ENCODE measurements around the gene CLP1.

The CLP1 gene
- long read RNA-seq, donor 1, transcript CLP1-205 (3 exons, 2,435 nt) = major isoform, 5 of 5 reads
- long read RNA-seq, donor 1, partial matches to known transcripts = 0 of 5 reads
- long read RNA-seq, donor 1, other reads (novel, unspliced or antisense) = 0 of 5 reads
- long read RNA-seq, donor 2, transcript CLP1-205 (3 exons, 2,435 nt) = major isoform, 7 of 7 reads
- long read RNA-seq, donor 2, partial matches to known transcripts = 0 of 7 reads
- long read RNA-seq, donor 2, other reads (novel, unspliced or antisense) = 0 of 7 reads
- long read RNA-seq, donor 3, partial matches to known transcripts = 0 of 1 reads
- long read RNA-seq, donor 3, other reads (novel, unspliced or antisense) = 0 of 1 reads
- long read RNA-seq, donor 4, partial matches to known transcripts = 0 of 4 reads
- long read RNA-seq, donor 4, other reads (novel, unspliced or antisense) = 0 of 4 reads
- long read RNA-seq, donor 5, transcript CLP1-205 (3 exons, 2,435 nt) = major isoform, 8 of 8 reads
- long read RNA-seq, donor 5, partial matches to known transcripts = 0 of 8 reads
- long read RNA-seq, donor 5, other reads (novel, unspliced or antisense) = 0 of 8 reads
- long read RNA-seq, donor 6, transcript CLP1-205 (3 exons, 2,435 nt) = major isoform, 6 of 6 reads
- long read RNA-seq, donor 6, partial matches to known transcripts = 0 of 6 reads
- long read RNA-seq, donor 6, other reads (novel, unspliced or antisense) = 0 of 6 reads
- long read RNA-seq, donor 7, transcript CLP1-205 (3 exons, 2,435 nt) = major isoform, 8 of 8 reads
- long read RNA-seq, donor 7, partial matches to known transcripts = 0 of 8 reads
- long read RNA-seq, donor 7, other reads (novel, unspliced or antisense) = 0 of 8 reads
- long read RNA-seq, donor 8, transcript CLP1-205 (3 exons, 2,435 nt) = major isoform, 13 of 13 reads
- long read RNA-seq, donor 8, partial matches to known transcripts = 0 of 13 reads
- long read RNA-seq, donor 8, other reads (novel, unspliced or antisense) = 0 of 13 reads

DNA sequence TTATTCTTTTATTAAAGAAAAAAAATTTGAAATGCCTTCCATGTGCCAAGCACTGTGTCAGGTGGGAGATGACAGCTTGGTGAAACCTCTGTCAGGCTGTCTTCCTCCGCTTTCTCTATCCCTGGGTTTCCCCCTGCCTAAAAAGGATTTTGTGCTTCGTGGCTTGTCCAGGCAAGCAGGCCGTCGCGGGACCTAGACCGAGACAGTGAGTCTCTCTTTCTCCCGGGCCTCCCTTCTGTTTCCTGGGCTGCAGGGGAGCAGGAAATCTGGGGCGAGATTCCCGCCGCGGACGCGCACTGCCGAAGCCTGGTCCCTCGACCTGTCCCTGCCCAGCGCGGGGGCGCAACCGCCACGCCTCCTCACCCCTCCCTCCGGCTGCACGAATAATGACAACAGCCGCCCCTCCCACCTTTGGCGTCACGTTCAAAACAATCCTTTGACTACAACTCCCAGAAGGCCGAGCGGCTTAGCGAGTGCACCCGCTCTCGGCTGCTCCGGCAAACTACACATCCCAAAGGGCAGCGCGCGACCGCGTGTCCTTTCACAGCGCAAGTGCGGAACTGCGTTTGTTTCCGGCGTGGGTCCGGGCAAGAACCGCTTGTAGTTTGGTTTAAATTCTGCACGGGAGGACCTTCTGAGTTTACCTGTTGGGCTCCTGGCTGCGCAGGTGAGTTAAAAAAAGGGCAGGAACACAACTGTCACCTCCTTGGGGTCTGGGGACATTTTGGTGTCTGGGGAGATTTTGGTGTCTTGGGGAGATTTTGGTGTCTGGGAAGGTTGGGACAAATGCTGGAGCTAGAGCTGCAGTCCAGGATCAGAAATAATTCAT, at the start of gene CLP1:
Gene CLP1, plus strand, starts transcription at position 569 of the 829 bp plus-strand sequence. CDS start 1,715 bp downstream, outside the sequence.
- peak; percentile 89 for DNase-seq

DNA sequence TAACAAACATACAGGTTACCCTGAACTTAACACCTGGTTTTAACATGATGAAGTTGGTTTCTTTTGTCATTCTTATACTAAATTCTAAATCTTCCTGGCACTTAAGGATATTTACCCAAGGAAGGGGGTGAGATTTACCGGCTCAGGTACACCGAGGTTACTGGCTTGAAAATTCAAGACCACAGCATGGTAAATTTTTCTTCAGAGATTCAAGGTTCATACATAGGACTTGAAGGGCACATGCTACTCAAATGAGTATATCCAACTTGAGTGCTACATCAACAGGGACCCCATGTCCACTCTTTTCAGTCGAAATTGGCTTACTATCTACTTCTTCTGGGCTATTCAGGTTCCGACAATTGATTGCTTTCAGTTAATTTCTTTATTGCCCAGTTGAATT, 47.4 kb upstream of the CLP1 start:
- no peak for DNase-seq

DNA sequence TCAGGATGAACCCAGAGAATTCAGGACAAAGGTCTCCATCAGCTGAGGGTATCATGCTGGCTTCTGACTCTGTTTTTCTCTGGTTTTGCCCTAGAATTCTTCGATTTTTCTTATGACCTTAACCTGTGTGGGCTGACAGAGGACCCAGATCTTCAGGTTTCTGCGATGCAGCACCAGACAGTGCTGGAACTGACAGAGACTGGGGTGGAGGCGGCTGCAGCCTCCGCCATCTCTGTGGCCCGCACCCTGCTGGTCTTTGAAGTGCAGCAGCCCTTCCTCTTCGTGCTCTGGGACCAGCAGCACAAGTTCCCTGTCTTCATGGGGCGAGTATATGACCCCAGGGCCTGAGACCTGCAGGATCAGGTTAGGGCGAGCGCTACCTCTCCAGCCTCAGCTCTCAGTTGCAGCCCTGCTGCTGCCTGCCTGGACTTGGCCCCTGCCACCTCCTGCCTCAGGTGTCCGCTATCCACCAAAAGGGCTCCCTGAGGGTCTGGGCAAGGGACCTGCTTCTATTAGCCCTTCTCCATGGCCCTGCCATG, 43.3 kb upstream of the CLP1 start:
- no peak for DNase-seq

DNA sequence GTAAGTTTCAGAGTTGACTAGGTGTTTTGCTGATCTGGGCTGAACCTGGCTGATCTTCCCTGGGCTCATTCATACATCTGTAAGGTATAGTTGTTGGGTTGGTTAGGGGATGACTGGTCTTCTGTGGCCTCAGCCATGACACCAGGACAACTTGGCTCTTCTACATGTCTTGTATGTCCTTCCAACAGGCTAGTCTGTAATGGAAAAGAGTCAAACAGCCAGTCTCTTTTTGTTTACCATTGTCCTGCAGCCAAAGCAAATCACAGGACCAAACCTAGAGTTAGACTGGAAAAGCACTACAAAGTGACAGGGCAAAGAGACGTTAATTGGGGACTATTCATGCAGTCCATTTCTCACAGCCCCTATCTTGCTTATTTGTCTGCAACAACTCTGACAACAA, 42.3 kb upstream of the CLP1 start:
- no peak for DNase-seq

DNA sequence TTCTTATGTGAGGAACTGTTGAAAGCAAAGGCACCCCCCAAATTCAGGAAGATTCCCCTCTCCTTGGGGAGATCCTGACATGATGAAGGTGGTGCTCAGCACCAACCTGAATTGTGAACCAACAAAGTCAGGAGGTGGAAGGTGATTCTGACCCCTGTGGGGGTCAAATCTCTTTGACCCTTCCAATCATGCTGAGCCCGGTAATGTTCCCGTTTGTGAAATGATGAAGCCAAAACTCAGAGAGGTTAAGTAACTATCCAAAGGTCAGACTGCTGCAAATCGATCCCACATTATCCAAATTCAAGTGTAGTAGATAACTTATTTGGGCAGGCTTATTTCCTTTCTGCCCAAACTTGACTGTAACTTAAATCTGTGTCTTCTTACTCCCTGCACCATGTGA, 41.0 kb upstream of the CLP1 start:
- DNase-seq = no peak

DNA sequence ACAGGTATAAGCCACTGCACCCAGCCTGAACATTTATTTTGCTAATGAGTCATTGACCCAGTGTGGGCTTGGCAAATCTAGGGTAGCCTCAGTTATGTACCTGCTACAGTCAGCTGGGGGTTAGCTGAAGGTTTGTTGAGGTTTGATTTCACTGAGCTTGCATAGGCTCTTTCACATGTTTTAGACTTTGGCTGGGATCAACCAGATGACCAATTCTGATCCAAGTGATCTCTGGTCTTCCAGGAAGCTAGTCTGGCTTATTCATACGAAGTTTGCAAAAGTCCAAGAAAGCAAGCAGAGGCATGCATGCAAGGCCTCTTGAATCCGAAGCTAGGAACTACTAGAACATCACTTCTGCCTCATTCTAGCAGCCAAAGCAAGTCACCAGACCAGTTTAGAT, 39.1 kb upstream of the CLP1 start:
- no peak for DNase-seq

DNA sequence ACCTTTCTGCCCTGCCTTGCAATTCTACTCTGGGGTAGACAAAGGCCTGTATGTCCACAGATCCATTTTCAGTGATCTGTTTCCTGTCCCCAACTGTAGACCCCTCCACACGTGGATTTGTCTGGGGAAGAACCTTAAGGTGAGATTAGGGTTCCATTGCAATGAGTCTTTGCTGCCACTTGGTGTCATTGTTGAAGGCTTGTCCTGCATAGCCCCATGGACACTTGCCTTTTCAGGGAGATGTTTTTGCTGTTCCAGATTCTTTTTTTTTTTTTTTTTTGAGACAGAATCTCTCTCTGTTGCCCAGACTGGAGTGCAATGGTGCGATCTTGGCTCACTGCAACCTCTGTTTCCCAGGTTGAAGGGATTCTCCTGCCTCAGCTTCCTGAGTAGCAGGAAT, 38.2 kb upstream of the CLP1 start:
- DNase-seq = no peak

DNA sequence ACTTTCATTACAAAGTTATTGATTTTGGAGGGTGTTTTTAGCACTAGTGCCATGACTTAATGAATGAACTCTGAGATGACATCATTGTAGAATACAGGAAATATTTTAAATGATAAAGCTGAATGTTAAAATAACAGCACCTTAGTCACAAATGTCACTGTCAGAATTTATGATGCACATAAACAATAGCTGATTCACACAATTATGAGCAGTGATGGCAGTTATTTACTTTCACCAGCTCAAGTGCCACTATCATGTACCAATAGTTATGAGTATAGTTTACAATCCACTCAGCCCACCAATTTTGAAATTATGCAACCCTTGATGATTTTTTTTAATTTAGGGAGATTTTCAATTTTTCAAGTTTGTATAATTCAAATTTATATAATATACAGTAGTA, 37.1 kb upstream of the CLP1 start:
- DNase-seq = no peak

DNA sequence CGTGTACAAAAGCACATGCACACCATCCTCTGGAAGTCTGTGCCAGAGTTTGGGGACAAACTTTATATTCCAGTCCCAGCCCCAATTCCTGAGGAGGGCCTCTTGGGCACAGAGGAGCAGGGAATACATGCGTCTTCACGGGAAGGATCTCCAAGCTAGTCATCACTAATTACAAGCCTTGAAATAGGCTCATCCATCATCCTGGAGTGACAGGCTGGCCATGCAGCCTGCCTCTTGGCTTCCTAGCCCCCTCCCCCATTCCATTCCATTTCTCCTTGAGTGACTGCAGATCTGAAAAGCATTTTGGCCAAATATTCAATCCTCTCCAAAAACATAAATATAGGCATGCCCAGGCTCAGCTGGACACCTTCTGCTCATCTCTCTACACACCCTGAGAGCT, 35.3 kb upstream of the CLP1 start:
- no peak for DNase-seq

DNA sequence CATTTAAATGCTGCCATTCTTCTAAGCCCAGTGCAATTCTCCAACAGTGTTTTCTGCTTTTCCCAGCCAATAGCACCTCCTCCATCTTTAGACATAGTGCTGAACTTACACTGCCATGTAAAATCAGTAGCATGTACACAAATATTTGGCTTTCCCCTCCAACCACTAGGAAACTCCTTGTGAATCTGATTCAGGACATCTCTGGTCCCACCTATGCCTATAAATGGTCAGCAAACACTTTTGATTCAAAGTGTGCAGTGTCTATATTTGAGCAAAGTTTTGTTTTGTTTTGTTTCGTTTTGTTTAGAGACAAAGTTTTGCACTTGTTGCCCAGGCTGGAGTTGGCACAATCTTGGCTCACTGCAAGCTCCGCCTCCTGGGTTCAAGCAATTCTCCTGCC, 32.7 kb upstream of the CLP1 start:
- DNase-seq = no peak

DNA sequence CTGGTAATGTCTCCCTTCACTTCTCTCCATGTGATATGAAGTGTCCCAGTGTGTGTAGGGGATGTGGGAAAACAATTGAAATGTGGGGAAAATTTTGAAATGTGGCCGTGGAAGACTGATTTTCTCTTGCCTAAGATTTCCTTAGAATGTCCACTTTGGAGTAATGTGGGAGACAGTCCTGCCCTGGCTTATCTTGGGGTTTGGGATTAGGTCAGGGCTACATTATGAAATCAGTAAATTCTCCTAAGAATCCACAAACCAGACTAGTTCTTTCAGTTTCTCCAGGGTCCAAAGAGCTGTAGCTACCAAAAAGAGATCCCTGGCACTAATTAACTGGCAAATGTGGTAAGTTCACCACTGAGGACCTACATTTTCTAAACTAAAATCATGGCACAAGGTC, 30.7 kb upstream of the CLP1 start:
- DNase-seq = no peak

DNA sequence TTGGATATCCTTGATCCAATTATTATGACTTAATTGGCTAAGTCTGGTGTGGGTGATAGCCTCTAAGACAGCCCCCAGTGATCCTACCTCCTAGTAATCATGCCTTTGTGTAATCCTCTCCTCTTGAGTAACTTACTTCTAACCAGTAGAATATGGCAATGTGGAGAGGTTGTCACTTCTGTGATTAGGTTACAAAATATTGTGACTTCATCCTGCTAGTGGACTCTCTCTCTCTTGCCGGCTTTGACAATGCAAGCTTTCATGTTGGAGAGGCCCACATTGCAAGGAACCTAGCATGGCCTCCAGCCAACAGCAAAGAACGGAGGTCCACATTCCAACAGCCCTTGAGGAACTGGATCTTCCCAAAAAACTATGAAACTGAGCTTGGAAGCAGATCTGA, 27.4 kb upstream of the CLP1 start:
- DNase-seq = no peak

DNA sequence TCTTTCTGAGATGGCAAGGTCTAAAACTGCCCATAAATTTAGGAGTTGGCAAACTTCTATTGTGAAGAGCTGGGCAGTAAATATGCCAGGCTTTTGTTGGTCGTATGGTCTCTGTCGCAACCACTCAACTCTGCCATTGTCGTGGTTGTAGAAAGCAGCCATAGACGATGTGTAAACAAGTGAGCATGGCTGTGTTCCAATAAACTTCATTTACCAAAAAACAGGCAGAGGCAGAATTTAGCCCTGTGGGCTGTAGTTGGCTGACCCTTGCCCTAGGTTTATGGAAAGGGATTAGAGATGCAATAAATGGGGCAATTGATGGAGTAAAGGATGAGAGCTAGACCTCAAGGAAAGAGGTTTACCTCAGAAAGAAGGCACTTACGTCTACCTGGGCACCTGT, 25.4 kb upstream of the CLP1 start:
- no peak for DNase-seq

DNA sequence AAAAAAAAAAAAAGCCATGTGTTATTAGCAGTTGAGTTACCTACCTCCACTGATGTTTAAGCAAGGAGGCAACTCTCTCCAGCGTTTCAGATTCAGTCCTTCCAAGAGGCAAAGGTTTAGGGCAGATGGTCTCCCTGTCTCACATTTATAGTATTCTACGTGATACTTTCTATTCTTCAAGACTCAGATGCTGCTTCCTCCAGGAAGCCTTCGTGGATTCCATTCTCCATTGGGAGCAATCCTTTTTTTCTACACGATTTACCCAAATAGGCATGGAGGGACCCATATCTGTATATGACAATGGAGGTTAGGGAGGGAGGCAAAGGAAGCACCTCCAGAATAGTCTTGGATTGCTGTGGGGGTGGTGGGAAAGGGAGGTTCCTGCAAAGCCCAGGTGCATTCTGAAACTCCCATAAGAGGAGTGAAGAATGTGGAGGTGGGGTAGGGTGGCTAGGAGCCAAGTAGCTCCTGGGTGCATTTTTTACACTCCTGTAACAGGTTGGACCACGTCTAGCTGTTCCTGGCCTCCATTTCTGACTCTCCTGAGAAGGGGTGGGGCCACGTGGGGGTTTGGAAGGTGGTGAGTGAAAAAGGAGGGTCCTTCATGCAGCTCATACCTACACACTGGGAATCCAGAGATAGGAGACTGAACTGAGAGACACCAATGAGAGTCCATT, 24.0 kb upstream of the CLP1 start:
- no peak for DNase-seq

DNA sequence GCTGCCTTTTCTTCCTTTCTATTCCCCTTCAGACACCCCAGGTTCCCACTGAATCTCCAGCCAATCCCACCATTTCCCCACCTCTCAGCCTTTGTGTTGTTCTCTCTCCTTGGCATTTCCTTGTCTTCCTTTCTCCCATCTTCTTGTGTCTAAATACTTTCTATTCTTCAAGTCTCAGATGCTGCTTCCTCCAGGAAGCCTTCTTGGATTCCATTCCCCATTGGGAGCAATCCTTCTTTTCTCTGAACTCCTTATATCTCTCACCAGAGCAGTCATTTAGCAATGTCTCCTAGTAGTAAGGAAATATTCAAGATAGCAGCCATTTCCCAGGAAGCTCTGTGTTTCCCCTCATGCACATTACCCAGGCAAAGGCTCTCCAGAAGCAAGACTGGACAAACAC, 23.3 kb upstream of the CLP1 start:
- DNase-seq = no peak

DNA sequence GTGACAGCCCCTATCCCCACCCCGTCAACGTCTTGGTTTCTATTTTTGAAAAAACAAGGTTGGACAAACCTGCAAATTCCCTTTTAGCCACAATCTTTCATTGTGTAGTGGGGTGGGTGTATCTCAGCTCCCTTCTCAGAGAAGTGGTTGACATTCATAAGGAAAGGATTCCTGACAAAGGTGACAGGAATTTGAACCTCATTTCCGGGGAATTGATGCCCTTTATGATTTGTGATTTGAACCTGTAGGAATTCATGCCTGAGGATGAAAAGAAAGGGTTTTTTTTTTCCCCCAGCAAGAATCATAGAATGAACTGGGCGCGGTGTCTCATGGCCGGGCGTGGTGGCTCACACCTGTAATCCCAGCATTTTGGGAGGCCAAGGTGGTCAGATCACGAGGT, 22.3 kb upstream of the CLP1 start:
- no peak for DNase-seq

DNA sequence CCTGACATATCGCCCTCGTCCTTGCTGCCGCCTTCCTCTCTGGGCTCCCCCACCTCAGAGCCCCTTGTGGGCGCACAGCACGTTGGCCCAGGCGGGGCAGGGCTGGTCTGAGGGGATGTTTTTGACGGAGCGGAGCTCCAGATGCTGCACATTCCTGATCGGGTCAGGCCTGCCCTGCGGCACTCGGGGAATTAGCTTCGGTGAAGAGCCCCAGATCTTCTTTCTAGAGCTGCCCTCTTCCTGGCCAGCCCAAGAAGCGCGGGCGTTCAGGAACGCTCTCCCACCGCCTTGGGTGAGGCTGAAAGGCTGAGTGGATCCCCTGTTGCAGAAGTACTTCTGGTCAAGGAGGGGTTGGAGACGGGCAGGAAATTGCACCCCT, 19.9 kb upstream of the CLP1 start:
- DNase-seq = peak; percentile 86

DNA sequence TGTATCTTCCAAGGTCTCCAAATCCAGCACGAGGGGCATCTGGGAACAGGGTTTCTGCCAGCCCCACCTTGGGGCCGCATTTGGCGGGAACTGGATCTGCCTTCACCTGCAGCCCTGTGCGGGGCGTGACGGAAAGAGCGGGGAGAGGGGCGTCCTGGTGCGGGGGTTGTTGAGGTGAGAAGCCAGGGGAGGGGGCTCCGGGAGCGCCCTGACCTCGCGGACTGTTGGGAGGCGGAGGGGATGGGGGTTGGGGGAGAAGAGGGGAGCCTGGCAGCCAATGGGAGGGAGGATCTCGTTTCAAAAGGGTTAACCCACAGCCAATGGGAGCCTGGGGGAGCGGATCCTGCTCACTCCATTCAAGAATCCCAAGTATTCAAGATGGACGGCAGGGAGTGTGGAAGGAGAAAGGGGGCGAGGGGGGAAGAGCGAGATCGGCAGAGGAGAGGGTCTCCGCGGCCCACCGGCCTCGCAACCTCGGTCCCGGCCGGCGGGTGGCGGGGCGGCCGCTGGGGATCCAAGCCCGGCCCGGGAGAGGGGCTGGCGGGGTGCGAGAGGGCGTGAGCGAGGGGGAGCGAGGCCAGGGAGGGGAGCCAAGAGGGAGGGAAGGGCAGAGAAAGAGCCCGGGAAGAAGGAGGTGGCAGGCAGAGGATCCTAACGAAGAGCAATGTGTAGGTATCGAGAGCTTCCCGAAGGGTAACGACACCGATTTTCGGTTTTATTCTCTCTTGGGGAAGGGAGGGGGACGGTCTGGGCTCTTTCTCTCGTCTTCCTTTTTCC, 19.4 kb upstream of the CLP1 start:
- DNase-seq = peak; percentile 78

DNA sequence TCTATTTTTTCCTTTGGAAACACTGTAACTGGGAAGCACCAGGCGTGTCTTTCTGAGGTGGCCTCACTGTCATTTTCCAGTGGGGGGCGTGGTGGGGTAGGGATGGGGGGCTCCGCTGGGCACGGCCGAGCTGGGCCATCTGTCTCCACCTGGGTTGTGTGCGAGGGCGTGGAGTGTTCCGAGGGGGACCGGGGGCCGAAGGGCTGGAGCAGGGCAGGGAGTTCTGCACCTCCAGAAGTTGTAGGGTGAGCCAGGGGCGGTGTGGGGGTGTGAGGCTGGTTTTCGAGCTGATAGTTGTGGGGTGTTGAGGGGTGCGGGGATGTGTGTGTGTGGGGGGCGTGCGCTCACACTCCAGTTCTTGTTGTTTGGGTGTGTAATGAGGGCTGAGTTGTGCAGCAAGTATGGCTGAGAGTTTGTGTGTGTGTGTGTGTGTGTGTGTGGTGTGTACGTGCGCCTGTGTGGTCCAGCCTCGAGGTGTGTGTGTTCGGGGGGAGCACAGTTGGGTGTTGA, 18.7 kb upstream of the CLP1 start:
- no peak for DNase-seq

DNA sequence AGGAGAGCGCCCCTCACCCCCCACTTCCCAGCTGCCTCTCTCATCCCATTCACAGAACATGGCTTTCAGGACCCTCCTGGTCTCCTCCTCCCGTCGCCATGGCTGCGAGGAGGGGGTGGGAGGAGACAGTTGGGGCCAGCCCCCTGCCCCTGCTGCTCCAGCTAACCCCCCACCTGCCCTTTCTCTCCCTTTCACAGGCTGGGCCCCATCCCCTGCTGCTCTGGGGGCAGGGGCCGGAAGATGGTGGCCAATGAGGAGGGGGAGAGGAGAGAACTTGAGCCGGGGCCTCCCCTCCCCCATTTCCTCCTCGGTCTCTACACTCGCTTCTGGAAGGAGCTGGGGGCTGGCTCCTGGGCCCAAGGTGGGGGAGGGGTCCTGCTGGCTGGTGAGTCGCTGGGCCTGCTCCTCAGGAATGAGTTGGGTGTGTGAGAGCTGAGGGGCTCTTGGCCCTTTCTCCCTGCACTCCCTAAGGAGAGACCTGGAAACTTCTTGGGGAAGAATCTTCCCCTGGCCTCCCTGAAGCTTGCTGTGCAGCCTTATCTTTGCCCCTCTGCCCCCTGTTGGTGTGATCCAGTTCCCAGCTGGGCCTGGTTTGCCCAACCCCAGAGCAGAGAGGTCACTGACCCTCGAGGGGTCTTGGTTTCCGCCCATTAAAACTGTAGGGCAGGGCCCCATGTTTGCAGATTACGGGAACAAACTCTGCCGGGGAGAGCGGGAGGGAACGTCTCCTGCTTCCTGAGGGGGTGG, 18.1 kb upstream of the CLP1 start:
- DNase-seq = peak; percentile 83

Measured in right kidney (tissue), 9 donors.